ENCODE data around the gene KBTBD3. TPM values are rescaled to one million over a fixed set of nuclear protein-coding genes. Genes with fewer than 3 reads are reported as not detected.

The KBTBD3 gene
- 5.4 and 6.1 TPM in 2 replicates for total RNA-seq

GRCh38 chr11:106076919-106077608 lies at the start of gene KBTBD3:
KBTBD3 (minus strand) TSS chr11:106077347; CDS start chr11:106059097, 18,250 bp downstream.
- intact Hi-C loops (cut with micrococcal nuclease), result loop anchor here (1.0 to 2.0 kb wide), 4 partner anchors 55 to 1490 kb away; partner anchors contain the start of genes CWF19L2 and MSANTD4

- intact Hi-C loops (cut with micrococcal nuclease), result no loop called here
Observed at GRCh38 chr11:106121570-106122320, 44.6 kb upstream of the KBTBD3 start.

- intact Hi-C loops (cut with micrococcal nuclease), result no loop called here
Observed at GRCh38 chr11:106105986-106106385, 28.8 kb upstream of the KBTBD3 start.

DNA sequence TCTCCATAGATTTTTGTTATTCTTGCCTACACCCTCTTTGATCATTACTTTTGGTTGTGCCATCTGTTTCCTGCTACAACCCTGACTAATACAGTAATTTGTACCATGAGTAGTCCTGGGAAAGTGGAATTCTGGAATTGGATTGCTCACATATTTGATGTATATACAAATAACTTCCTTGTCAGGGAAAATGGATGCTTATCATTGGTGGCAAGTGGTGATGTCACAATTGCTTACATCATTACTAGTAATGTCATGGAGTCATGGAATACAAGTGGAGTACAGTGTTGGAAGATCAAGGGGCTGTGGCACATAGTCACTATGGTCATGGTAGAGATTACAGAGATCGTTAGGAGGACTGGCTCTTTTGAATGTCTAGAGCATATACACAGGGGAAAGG lies 24.7 kb upstream of the KBTBD3 start:
- intact Hi-C loops (cut with micrococcal nuclease), result no loop called here

DNA sequence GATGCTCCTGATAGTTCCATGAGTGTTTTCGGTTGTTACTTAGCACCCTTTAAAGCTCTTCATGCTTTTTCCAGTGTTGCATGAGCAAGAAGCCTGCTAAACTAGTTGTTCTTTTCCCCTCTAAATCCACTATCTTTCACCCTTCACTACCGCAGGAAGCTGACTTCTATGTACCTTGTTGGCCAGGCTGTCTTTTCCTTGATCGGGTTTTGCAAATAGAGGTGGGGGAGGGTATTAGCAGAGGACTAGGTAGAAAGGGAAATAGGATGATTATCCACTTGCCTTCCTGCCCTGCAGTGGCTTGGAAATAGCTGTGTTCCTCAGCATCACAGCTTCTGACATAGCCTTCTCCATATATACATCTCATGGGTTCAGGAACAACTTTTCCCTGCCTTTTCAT lies 24.2 kb upstream of the KBTBD3 start:
- intact Hi-C loops (cut with micrococcal nuclease), result no loop called here

DNA sequence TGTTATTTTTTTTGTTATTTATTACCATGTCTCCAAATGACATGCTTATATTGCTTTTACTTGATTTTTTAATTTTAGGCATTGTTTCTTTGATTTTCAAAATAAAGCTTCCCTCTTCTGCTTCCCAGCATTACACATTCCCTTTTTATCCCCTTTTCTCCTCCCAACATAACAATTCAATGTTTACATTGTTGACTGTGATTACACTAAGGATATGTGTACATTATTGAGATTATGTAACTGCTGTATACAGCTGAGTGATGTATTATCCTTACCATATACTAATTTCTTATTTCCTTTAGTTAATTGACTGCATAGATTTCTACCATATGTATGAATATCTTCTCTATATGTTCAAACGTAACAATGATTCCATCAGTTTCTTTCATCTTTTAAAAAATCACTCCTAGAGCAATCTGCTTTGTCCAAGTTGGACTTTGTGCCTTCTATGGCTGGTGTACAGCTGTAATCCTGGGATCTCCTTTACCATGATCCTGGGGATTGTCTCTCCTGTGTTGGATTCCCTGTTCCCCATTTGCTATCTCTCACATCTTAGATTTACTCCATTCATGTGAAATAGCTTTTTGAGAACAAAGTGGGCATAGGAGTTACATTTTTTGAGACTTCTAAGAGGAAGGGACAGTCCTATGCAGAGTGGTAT lies 21.9 kb upstream of the KBTBD3 start:
- intact Hi-C loops (cut with micrococcal nuclease), result no loop called here

- intact Hi-C loops (cut with micrococcal nuclease), result no loop called here
Observed at GRCh38 chr11:106092446-106092845, 15.3 kb upstream of the KBTBD3 start.

DNA sequence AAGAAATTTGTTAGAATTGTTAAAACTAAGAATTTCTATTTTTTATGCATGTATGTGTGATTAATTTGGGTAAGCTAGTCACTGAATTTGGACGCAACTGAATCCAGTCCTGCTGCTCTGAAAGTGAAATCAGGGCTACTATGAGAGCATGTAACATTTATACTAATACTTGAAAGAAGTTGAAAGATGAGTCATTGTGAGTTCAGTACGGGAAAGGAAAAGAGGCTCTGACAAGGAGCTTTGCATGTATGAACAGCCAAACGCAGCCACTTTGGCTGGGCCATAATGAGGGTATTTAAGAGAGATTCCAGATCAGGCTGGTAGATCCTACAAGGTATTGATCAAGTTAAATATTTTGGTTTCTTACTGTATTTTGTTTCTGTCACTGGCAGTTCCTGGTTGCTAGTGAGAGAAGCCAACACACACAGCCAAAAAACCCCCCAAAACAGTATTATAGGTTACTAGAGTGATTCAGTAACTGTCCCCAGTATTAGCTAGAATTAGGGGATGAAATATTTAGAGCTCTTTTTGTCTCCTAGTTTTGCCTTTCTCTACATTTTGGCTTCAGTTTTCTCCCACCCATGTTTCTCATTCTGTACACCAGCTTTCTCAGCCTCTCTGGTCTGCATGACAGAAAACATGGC lies 14.5 kb upstream of the KBTBD3 start:
- intact Hi-C loops (cut with micrococcal nuclease), result no loop called here

DNA sequence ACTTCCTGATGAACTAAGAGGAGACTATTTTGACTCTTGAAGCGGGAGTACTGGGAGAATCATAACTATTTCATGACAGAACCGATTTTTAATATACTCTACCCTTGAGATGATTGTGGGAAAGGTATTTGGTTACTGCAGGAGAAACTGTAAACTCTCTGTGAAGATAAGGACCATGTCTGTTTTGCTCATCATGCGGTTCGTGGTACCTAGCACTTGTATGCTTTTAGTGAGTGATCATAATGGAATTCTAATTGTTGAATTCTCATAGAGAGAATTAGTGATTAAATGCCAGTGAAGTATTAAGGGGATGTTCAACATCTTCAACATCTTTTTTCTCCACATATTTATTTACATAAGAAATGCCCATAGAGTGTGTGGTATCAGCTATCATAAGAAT lies 11.7 kb upstream of the KBTBD3 start:
- intact Hi-C loops (cut with micrococcal nuclease), result no loop called here

- intact Hi-C loops (cut with micrococcal nuclease), result no loop called here
Observed at GRCh38 chr11:106087815-106088435, 10.8 kb upstream of the KBTBD3 start.

GRCh38 chr11:106086850-106087249 lies 9.7 kb upstream of the KBTBD3 start:
- intact Hi-C loops (cut with micrococcal nuclease), result no loop called here

GRCh38 chr11:106086135-106086534 lies 9.0 kb upstream of the KBTBD3 start:
- intact Hi-C loops (cut with micrococcal nuclease), result no loop called here

- intact Hi-C loops (cut with micrococcal nuclease), result no loop called here
Observed at GRCh38 chr11:106082096-106082495, 4.9 kb upstream of the KBTBD3 start.

DNA sequence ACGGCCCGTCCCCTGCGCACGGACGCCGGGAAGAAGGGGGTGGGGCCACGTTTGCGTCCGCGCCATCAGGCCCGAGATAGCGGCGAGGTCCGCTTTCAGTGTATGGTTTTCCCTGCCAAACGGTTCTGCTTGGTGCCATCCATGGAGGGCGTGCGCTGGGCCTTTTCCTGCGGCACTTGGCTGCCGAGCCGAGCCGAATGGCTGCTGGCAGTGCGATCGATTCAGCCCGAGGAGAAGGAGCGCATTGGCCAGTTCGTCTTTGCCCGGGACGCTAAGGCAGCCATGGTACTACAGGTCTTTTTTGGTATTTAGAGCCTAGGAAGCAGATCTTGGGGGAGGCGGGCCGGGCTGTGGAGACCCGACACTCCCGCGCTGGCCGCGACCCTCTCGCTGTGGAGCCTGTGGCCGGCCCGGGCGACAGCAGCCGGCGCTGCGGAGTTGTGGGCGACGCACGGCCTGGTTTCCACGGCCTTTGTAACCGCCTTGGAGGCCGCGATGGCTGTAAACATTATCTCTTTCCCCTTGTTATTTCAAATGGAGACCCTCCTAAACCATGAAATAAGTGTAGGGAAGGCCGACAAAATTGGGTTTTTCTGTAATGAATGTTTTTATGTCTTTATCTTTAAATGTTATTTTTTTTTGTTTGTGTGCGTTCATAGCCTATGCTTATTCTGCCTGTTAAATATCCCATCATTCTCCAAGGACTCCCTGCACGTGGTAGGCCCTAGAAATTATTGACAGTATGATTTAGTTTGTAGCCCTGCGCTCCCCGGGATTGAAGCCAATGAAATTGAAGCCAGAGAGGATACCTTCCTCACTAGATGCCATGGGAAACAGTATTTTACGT lies 685 bp upstream of the KBTBD3 start, which contains the start of gene AASDHPPT:
AASDHPPT (plus strand) TSS at position 54 of the 847 bp plus-strand sequence; CDS start at position 103, 49 bp downstream.
- intact Hi-C loops (cut with micrococcal nuclease), result loop anchor here (1.0 to 2.0 kb wide), 4 partner anchors 56 to 1489 kb away; partner anchors contain the start of genes CWF19L2 and MSANTD4

GRCh38 chr11:106076171-106076918 lies 802 bp downstream of the KBTBD3 start:
- intact Hi-C loops (cut with micrococcal nuclease), result loop anchor here (2.0 kb wide), 2 partner anchors 1372 to 1490 kb away; no protein-coding TSS in a partner anchor

DNA sequence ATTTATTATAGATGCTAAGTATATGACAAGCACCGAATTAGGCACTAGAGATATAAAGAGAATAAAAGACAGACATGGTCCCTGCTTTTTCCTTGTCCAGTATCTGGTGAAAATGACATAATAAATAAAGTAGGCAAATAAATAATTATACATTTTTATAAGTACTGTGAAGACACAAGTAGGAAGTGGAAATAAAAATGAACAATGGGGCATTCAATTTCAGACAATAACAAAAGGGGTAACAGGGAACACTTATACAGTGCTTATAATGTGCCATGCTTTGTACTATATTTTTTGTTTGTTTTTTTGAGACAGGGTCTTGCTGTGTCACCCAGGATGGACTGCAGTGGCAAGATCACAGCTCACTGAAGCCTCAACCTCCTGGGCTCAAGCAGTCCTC lies 4.3 kb downstream of the KBTBD3 start:
- intact Hi-C loops (cut with micrococcal nuclease), result no loop called here

DNA sequence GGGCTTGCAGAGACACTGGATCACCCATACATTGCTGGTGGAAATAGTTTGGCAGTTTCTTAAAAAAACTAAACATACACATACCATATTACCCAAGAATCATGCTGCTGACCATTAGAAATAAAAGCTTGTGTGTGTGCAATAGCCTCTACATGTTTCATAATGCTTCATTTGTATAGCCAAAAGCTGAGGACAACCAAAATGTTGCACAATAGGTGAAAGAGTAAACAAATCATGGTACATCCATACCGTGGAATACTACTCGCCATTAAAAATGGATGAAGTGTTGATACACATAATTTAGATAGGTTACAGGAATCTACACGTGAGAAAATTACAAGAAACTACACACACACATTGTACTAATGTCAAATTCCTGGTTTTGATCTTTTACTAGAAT lies 6.5 kb downstream of the KBTBD3 start:
- intact Hi-C loops (cut with micrococcal nuclease), result no loop called here

GRCh38 chr11:106063009-106063408 lies 14.1 kb downstream of the KBTBD3 start:
- intact Hi-C loops (cut with micrococcal nuclease), result no loop called here

All from T-helper 2 cell treated with Interferon-gamma antibody and Interleukin-4, amounts not matched to agents 100 ng/mL and 5 ng/mL, for 36 hours (primary cell).